Stomach smooth muscle (tissue), 2 donors: Measurements from ENCODE around the gene OR2T8.

Experiments used
- H3K27ac ChIP-seq: one replicate; pipeline ENCODE4 v1.7.0; 2013; ENCODE audit warnings: mild to moderate bottlenecking, low read length, inconsistent platforms
- H3K27me3 ChIP-seq, 2 donors: one replicate each; pipeline ENCODE4 v1.7.0; 2013; ENCODE audit warnings: low read length in 2 of 2; ENCODE audit not compliant: insufficient read depth in 2 of 2, control insufficient read depth in 1 of 2
- H3K36me3 ChIP-seq, 2 donors: one replicate each; pipeline ENCODE4 v1.7.0; 2013; ENCODE audit warnings: low read length in 2 of 2; ENCODE audit not compliant: control insufficient read depth in 2 of 2, insufficient read depth in 2 of 2
- H3K4me1 ChIP-seq: one replicate; pipeline ENCODE4 v1.7.0; 2013; ENCODE audit warnings: low read length; ENCODE audit not compliant: control insufficient read depth, insufficient read depth
- H3K4me3 ChIP-seq, 2 donors: one replicate each; pipeline ENCODE4 v1.7.0; 2013; ENCODE audit warnings: low read length in 2 of 2
- H3K9ac ChIP-seq, 2 donors: one replicate each; pipeline ENCODE4 v1.7.0; 2013; ENCODE audit warnings: low read length in 2 of 2, mild to moderate bottlenecking in 1 of 2
- H3K9me3 ChIP-seq, 2 donors: one replicate each; pipeline ENCODE4 v1.7.0; 2013; ENCODE audit warnings: low read length in 2 of 2; ENCODE audit not compliant: control insufficient read depth in 2 of 2
- donor health status: healthy.
- donor health status: Pancreatic carcinoma.

Gene OR2T8

GRCh38 chr1:247962911-247963588 lies 43.0 kb downstream of the OR2T8 start:
- Histone ChIP-seq H3K4me1 (no peaks in the 10 kb centered on the region), H3K36me3 (no peaks in the 10 kb centered on the region), H3K9me3 (peaks cover 0 to 4% of the 10 kb centered on the region in 2 donors), H3K4me3 (no peak overlapping the region), H3K27me3 (no peaks in the 10 kb centered on the region), H3K27ac (no peak overlapping the region), H3K9ac (no peak overlapping the region)

- Histone ChIP-seq H3K9ac (no peak within 1 kb of the TSS), H3K4me3 (no peak within 1 kb of the TSS), H3K27me3 (no peaks in the 10 kb centered on the region), H3K27ac (no peak within 1 kb of the TSS), H3K36me3 (no peaks in the 10 kb centered on the region), H3K4me1 (no peaks in the 10 kb centered on the region), H3K9me3 (peaks cover 0 to 4% of the 10 kb centered on the region in 2 donors)
Measured at GRCh38 chr1:247964933-247965332, 44.9 kb downstream of the OR2T8 start, which contains the start of gene OR2AK2. Gene OR2AK2 (plus strand): TSS chr1:247965233. CDS start chr1:247965377, 144 bp downstream.

- H3K9me3 ChIP-seq: no peaks in the 10 kb centered on the region
- no peak overlapping the region for H3K27ac ChIP-seq
- no peak overlapping the region for H3K4me3 ChIP-seq
- H3K9ac ChIP-seq: no peak overlapping the region
- H3K36me3 ChIP-seq: no peaks in the 10 kb centered on the region
- H3K27me3 ChIP-seq: no peaks in the 10 kb centered on the region
- no peaks in the 10 kb centered on the region for H3K4me1 ChIP-seq
Measured at GRCh38 chr1:247966532-247967204, 46.6 kb downstream of the OR2T8 start.
